Measurements from ENCODE around the gene DAB1.

DAB1 gene

DNA sequence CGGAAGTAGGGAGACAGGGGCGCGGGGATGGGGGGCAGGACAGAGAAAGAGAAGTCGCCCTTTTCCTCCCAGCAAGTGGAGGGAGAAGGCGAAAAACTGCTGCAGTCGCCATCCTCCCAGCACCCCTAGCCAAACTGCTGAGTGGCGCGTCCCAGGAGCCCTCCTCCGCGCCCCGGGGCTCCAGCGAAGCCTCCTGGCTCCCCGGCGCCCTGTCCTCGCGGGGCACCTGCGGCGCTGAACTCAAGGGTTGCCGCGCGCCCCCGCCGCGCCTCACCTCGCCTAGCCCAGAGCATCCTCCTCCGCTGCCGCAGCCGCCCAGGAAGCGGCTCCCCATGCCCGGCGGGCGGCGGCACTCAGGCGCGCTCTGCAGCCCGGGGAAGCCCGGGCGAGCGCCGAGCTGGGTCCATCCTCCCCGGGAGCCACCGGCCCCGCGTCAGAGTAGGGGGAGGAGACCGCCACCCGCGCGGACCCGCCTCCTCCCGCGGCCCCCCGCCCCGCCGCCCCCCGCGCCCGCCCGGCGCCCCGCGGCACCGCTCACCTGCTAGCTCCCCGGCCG lies at the start of gene DAB1:
DAB1 (minus strand) TSS at position 405 of the 556 bp plus-strand sequence. CDS start 133,030 bp downstream, outside the sequence.
- peaks cover 61% of the 10 kb centered on the region for H3K27me3 Mint-ChIP-seq
- H3K4me3 Mint-ChIP-seq, result no peak within 1 kb of the TSS
- H3K9me3 Mint-ChIP-seq, result no peaks in the 10 kb centered on the region
- H3K27ac Mint-ChIP-seq (ENCODE audit: low read depth), result no peak within 1 kb of the TSS
- no peaks in the 10 kb centered on the region for H3K4me1 Mint-ChIP-seq
- H3K36me3 Mint-ChIP-seq (ENCODE audit: insufficient read depth), result no peaks in the 10 kb centered on the region
- DNase-seq (ENCODE audit: low spot score in 2 of 2) (no peak), ATAC-seq (replicated peaks; ENCODE audit: extremely low read depth, poor library complexity, severe bottlenecking) (no peak)

- ATAC-seq (replicated peaks; ENCODE audit: extremely low read depth, poor library complexity, severe bottlenecking), result no peak
- H3K27ac Mint-ChIP-seq (ENCODE audit: low read depth), result no peak overlapping the region
Measured at GRCh38 chr1:57473448-57473847, 49.6 kb upstream of the DAB1 start.

GRCh38 chr1:57471995-57472394 lies 48.1 kb upstream of the DAB1 start:
- peaks cover 2% of the 10 kb centered on the region for H3K36me3 Mint-ChIP-seq (ENCODE audit: insufficient read depth)
- H3K4me1 Mint-ChIP-seq, result no peaks in the 10 kb centered on the region
- DNase-seq (ENCODE audit: low spot score in 2 of 2), result no peak
- ATAC-seq (replicated peaks; ENCODE audit: extremely low read depth, poor library complexity, severe bottlenecking), result no peak
- H3K27me3 Mint-ChIP-seq, result peaks cover 10% of the 10 kb centered on the region
- no peak overlapping the region for H3K4me3 Mint-ChIP-seq
- H3K27ac Mint-ChIP-seq (ENCODE audit: low read depth), result no peak overlapping the region
- H3K9me3 Mint-ChIP-seq, result peaks cover 4% of the 10 kb centered on the region

More at GRCh38 chr1:57473448-57473847, 49.6 kb upstream of the DAB1 start:
- peaks cover 4% of the 10 kb centered on the region for H3K9me3 Mint-ChIP-seq
- peaks cover 10% of the 10 kb centered on the region for H3K27me3 Mint-ChIP-seq
- no peak overlapping the region for H3K4me3 Mint-ChIP-seq
- peaks cover 2% of the 10 kb centered on the region for H3K36me3 Mint-ChIP-seq (ENCODE audit: insufficient read depth)
- no peaks in the 10 kb centered on the region for H3K4me1 Mint-ChIP-seq
- no peak for DNase-seq (ENCODE audit: low spot score in 2 of 2)

GRCh38 chr1:57470036-57470435 lies 46.2 kb upstream of the DAB1 start:
- no peak overlapping the region for H3K4me3 Mint-ChIP-seq
- H3K4me1 Mint-ChIP-seq, result no peaks in the 10 kb centered on the region
- DNase-seq (ENCODE audit: low spot score in 2 of 2), result no peak
- H3K27me3 Mint-ChIP-seq, result peaks cover 10% of the 10 kb centered on the region
- H3K27ac Mint-ChIP-seq (ENCODE audit: low read depth), result no peak overlapping the region
- no peak for ATAC-seq (replicated peaks; ENCODE audit: extremely low read depth, poor library complexity, severe bottlenecking)
- peaks cover 2% of the 10 kb centered on the region for H3K36me3 Mint-ChIP-seq (ENCODE audit: insufficient read depth)
- peaks cover 4% of the 10 kb centered on the region for H3K9me3 Mint-ChIP-seq

- Mint-ChIP-seq H3K9me3 (peaks cover 4% of the 10 kb centered on the region), H3K36me3 (ENCODE audit: insufficient read depth) (peaks cover 2% of the 10 kb centered on the region), H3K4me1 (no peaks in the 10 kb centered on the region), H3K27me3 (peaks cover 10% of the 10 kb centered on the region), H3K4me3 (no peak overlapping the region), H3K27ac (ENCODE audit: low read depth) (no peak overlapping the region)
- DNase-seq (ENCODE audit: low spot score in 2 of 2) (no peak), ATAC-seq (replicated peaks; ENCODE audit: extremely low read depth, poor library complexity, severe bottlenecking) (no peak)
Measured at GRCh38 chr1:57468641-57469523, 45.0 kb upstream of the DAB1 start.

GRCh38 chr1:57467830-57468229 lies 44.0 kb upstream of the DAB1 start:
- H3K4me3 Mint-ChIP-seq, result no peak overlapping the region
- no peak for ATAC-seq (replicated peaks; ENCODE audit: extremely low read depth, poor library complexity, severe bottlenecking)
- no peak overlapping the region for H3K27ac Mint-ChIP-seq (ENCODE audit: low read depth)
- H3K36me3 Mint-ChIP-seq (ENCODE audit: insufficient read depth), result peaks cover 2% of the 10 kb centered on the region
- DNase-seq (ENCODE audit: low spot score in 2 of 2), result no peak
- H3K27me3 Mint-ChIP-seq, result peaks cover 5% of the 10 kb centered on the region
- peaks cover 4% of the 10 kb centered on the region for H3K9me3 Mint-ChIP-seq
- no peaks in the 10 kb centered on the region for H3K4me1 Mint-ChIP-seq

DNA sequence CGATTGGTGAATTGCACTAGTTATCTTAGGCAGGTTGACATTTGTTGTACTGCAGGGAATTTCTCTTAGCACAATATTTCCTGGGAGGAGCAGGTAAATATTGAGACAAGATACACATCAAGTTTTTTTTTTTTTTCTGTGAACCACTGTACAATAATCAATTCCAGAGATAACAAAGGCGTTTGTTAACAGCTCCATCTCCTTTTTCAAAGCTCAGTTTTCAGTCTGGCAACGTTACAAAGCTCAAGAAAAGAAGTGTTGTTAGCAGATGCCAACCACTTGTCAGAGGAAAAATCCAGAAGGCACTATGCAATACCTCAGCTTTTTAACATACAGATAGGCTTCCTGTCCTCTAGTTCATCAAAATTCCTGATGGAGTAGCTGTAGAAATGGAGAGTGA lies 40.9 kb upstream of the DAB1 start:
- Mint-ChIP-seq H3K9me3 (no peaks in the 10 kb centered on the region), H3K27ac (ENCODE audit: low read depth) (no peak overlapping the region), H3K4me3 (no peak overlapping the region), H3K4me1 (no peaks in the 10 kb centered on the region), H3K27me3 (no peaks in the 10 kb centered on the region), H3K36me3 (ENCODE audit: insufficient read depth) (no peaks in the 10 kb centered on the region)
- no peak for DNase-seq (ENCODE audit: low spot score in 2 of 2)
- ATAC-seq (replicated peaks; ENCODE audit: extremely low read depth, poor library complexity, severe bottlenecking), result no peak

DNA sequence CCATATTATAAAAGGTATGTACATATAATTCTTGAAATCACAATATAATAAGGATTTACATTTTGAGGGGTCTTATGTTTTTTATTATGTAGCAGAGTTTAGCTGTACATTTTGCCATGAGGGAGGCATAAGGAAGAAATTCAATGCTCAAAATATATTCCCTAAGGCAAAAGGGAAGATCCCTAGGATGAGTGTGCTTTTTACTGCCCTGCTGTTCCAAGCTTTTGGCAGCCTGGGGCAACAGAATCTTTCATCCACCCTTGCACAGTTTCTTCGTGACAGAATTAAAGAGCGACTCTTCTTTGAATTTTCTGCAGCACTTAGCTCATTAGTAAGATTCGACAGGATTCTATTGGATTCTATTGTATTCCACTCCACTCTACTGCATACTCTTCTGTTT lies 39.5 kb upstream of the DAB1 start:
- ATAC-seq (replicated peaks; ENCODE audit: extremely low read depth, poor library complexity, severe bottlenecking) (no peak), DNase-seq (ENCODE audit: low spot score in 2 of 2) (no peak)
- no peaks in the 10 kb centered on the region for H3K9me3 Mint-ChIP-seq
- H3K27me3 Mint-ChIP-seq, result no peaks in the 10 kb centered on the region
- H3K36me3 Mint-ChIP-seq (ENCODE audit: insufficient read depth), result no peaks in the 10 kb centered on the region
- no peaks in the 10 kb centered on the region for H3K4me1 Mint-ChIP-seq
- H3K27ac Mint-ChIP-seq (ENCODE audit: low read depth), result no peak overlapping the region
- H3K4me3 Mint-ChIP-seq, result no peak overlapping the region

- Mint-ChIP-seq H3K4me3 (no peak overlapping the region), H3K27me3 (no peaks in the 10 kb centered on the region), H3K9me3 (peaks cover 5% of the 10 kb centered on the region), H3K4me1 (no peaks in the 10 kb centered on the region), H3K36me3 (ENCODE audit: insufficient read depth) (no peaks in the 10 kb centered on the region), H3K27ac (ENCODE audit: low read depth) (no peak overlapping the region)
- ATAC-seq (replicated peaks; ENCODE audit: extremely low read depth, poor library complexity, severe bottlenecking), result no peak
- DNase-seq (ENCODE audit: low spot score in 2 of 2), result no peak
Measured at GRCh38 chr1:57461405-57461804, 37.5 kb upstream of the DAB1 start.

- Mint-ChIP-seq H3K9me3 (no peaks in the 10 kb centered on the region), H3K27ac (ENCODE audit: low read depth) (no peak overlapping the region), H3K36me3 (ENCODE audit: insufficient read depth) (peaks cover 1% of the 10 kb centered on the region), H3K27me3 (peaks cover 21% of the 10 kb centered on the region), H3K4me3 (no peak overlapping the region), H3K4me1 (no peaks in the 10 kb centered on the region)
- no peak for ATAC-seq (replicated peaks; ENCODE audit: extremely low read depth, poor library complexity, severe bottlenecking)
- DNase-seq (ENCODE audit: low spot score in 2 of 2), result no peak
Measured at GRCh38 chr1:57451516-57451915, 27.7 kb upstream of the DAB1 start.

DNA sequence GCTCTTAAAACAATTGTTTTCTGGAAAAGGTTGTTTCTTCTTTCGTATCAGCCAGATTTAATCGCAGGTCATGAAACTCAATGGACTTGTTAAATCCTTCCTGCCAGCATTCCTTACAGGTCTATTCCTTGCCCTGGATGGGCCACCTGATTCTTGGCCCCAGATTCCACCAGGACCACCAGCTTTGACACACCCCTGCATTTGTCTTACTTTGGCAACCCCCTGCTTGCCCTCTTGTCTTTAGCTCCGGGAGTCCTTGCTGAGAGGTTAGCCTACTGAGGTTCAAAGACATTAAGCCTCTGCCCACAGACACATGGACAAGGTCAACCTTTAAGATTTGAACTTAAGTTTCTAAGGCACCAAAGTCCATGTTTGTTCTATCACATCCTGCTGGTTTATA lies 27.1 kb upstream of the DAB1 start:
- H3K4me1 Mint-ChIP-seq, result no peaks in the 10 kb centered on the region
- H3K27ac Mint-ChIP-seq (ENCODE audit: low read depth), result no peak overlapping the region
- H3K4me3 Mint-ChIP-seq, result no peak overlapping the region
- DNase-seq (ENCODE audit: low spot score in 2 of 2), result no peak
- ATAC-seq (replicated peaks; ENCODE audit: extremely low read depth, poor library complexity, severe bottlenecking), result no peak
- no peaks in the 10 kb centered on the region for H3K9me3 Mint-ChIP-seq
- peaks cover 21% of the 10 kb centered on the region for H3K27me3 Mint-ChIP-seq
- H3K36me3 Mint-ChIP-seq (ENCODE audit: insufficient read depth), result peaks cover 1% of the 10 kb centered on the region

GRCh38 chr1:57447551-57447950 lies 23.7 kb upstream of the DAB1 start:
- DNase-seq (ENCODE audit: low spot score in 2 of 2), result no peak
- H3K27ac Mint-ChIP-seq (ENCODE audit: low read depth), result no peak overlapping the region
- peaks cover 33% of the 10 kb centered on the region for H3K27me3 Mint-ChIP-seq
- H3K4me3 Mint-ChIP-seq, result no peak overlapping the region
- no peaks in the 10 kb centered on the region for H3K36me3 Mint-ChIP-seq (ENCODE audit: insufficient read depth)
- H3K9me3 Mint-ChIP-seq, result no peaks in the 10 kb centered on the region
- no peak for ATAC-seq (replicated peaks; ENCODE audit: extremely low read depth, poor library complexity, severe bottlenecking)
- H3K4me1 Mint-ChIP-seq, result no peaks in the 10 kb centered on the region

DNA sequence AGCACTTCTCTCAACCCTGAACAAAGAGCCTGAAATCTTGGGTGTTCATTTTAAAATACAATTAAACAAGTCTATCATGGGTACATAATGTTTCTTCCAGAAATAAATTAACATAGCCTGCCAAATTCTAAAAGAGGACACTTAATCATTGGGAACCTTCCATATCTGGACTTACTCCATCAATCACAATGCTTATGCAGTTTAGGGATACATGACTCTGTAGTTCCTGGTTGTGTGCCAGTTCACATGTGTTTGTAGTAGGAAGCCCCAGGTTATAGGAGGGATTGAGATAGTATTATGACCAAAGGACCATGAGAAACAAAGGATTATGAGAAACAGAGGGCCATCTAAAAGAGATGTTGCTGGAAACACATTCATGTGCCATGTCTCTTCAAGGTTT lies 19.1 kb upstream of the DAB1 start:
- ATAC-seq (replicated peaks; ENCODE audit: extremely low read depth, poor library complexity, severe bottlenecking) (no peak), DNase-seq (ENCODE audit: low spot score in 2 of 2) (no peak)
- peaks cover 17% of the 10 kb centered on the region for H3K27me3 Mint-ChIP-seq
- no peak overlapping the region for H3K27ac Mint-ChIP-seq (ENCODE audit: low read depth)
- no peak overlapping the region for H3K4me3 Mint-ChIP-seq
- no peaks in the 10 kb centered on the region for H3K4me1 Mint-ChIP-seq
- H3K9me3 Mint-ChIP-seq, result no peaks in the 10 kb centered on the region
- no peaks in the 10 kb centered on the region for H3K36me3 Mint-ChIP-seq (ENCODE audit: insufficient read depth)

Data from central memory CD8-positive, alpha-beta T cell (primary cell).